HG03060 (cell line): ENCODE measurements around the gene JAKMIP1.

Experiments
- ATAC-seq: cut with Tn5 transposase; IDR thresholded peaks from one replicate; pipeline ENCODE4 v1.9.1; 2021; ENCODE audit warnings: low read depth, moderate number of reproducible peaks; ENCODE audit not compliant: unreplicated experiment

The JAKMIP1 gene

GRCh38 chr4:6071959-6072720 is 128.2 kb downstream of the JAKMIP1 start:
- no peak for ATAC-seq

GRCh38 chr4:6071191-6071958 is 129.0 kb downstream of the JAKMIP1 start:
- ATAC-seq: no peak

GRCh38 chr4:6069845-6070709 is 130.3 kb downstream of the JAKMIP1 start:
- no peak for ATAC-seq

GRCh38 chr4:6068986-6069385 is 131.4 kb downstream of the JAKMIP1 start:
- no peak for ATAC-seq

GRCh38 chr4:6065934-6066590 is 134.3 kb downstream of the JAKMIP1 start:
- ATAC-seq: no peak

- no peak for ATAC-seq
These were observed 135.2 kb downstream of the JAKMIP1 start for GRCh38 chr4:6065166-6065565.

- ATAC-seq: no peak
These were observed 136.0 kb downstream of the JAKMIP1 start for GRCh38 chr4:6064383-6064782.

- ATAC-seq: no peak
These were observed 136.7 kb downstream of the JAKMIP1 start for GRCh38 chr4:6063684-6064083.

GRCh38 chr4:6062133-6062532 is 138.2 kb downstream of the JAKMIP1 start:
- ATAC-seq: no peak

- ATAC-seq: no peak
These were observed 141.0 kb downstream of the JAKMIP1 start for GRCh38 chr4:6059375-6059805.

- no peak for ATAC-seq
These were observed 141.6 kb downstream of the JAKMIP1 start for GRCh38 chr4:6058531-6059374.

- ATAC-seq: no peak
These were observed 143.2 kb downstream of the JAKMIP1 start for GRCh38 chr4:6056976-6057766.

- ATAC-seq: no peak
These were observed 144.9 kb downstream of the JAKMIP1 start for GRCh38 chr4:6055436-6055835.

GRCh38 chr4:6055030-6055429 is 145.3 kb downstream of the JAKMIP1 start:
- ATAC-seq: no peak

GRCh38 chr4:6054162-6054922 is 146.0 kb downstream of the JAKMIP1 start:
- no peak for ATAC-seq

GRCh38 chr4:6052679-6053078 is 147.7 kb downstream of the JAKMIP1 start:
- ATAC-seq: no peak

GRCh38 chr4:6050551-6050950 is 149.8 kb downstream of the JAKMIP1 start:
- no peak for ATAC-seq

GRCh38 chr4:6049985-6050384 is 150.4 kb downstream of the JAKMIP1 start:
- ATAC-seq: no peak
